CD4-positive, alpha-beta T cell (primary cell): ENCODE results near the gene PTPRD. TPM values are rescaled to one million over a fixed set of nuclear protein-coding genes. Genes with fewer than 3 reads are reported as not detected.

Experiments used
- ATAC-seq: fragments of 200-7000 bp; cut with Tn5 transposase; one replicate; pipeline ENCODE4 v1.10.0; 2022; ENCODE audit warnings: mild to moderate bottlenecking; ENCODE audit not compliant: poor library complexity
- CTCF ChIA-PET: fragments of 350-600 bp; sonication (Branson Sonifier 250); formaldehyde crosslinking; loops from one replicate; lab custom pipeline; 2021; ENCODE audit warnings: antibody characterized with exemption, inconsistent platforms; lab: Charles Lee
- POLR2A ChIA-PET: fragments of 350-600 bp; sonication (Branson Sonifier 250); formaldehyde crosslinking; loops from one replicate; lab custom pipeline; 2021; ENCODE audit warnings: antibody characterized with exemption, inconsistent platforms; lab: Charles Lee
- DNase-seq, 14 experiments: peaks; one replicate each; pipeline ENCODE4 v3.0.0-alpha.2; 2013 to 2020; ENCODE audit warnings: mixed read lengths in 2 of 14
- H3K27ac ChIP-seq, 2 donors: one replicate each; pipeline versions ENCODE4 v1.5.1 to v1.7.0; 2013; ENCODE audit warnings: low read length in 2 of 2, low read depth in 1 of 2, mild to moderate bottlenecking in 1 of 2
- H3K27me3 ChIP-seq, 2 experiments: 1 replicate in 1 of 2; 2 replicates in 1 of 2; pipeline versions ENCODE4 v1.6.1 to v1.7.0; 2013; ENCODE audit warnings: low read length in 2 of 2, control low read depth in 1 of 2, mild to moderate bottlenecking in 1 of 2, moderate library complexity in 1 of 2; ENCODE audit not compliant: insufficient read depth in 2 of 2, control insufficient read depth in 1 of 2
- H3K36me3 ChIP-seq: one replicate; pipeline ENCODE4 v1.6.1; 2013; ENCODE audit warnings: low read length, control low read depth; ENCODE audit not compliant: insufficient read depth
- H3K4me1 ChIP-seq: one replicate; pipeline ENCODE4 v1.6.1; 2013; ENCODE audit warnings: low read length, control low read depth; ENCODE audit not compliant: insufficient read depth
- H3K4me3 ChIP-seq: one replicate; pipeline ENCODE4 v1.5.1; 2013; ENCODE audit warnings: mild to moderate bottlenecking, low read length, moderate library complexity
- H3K9me3 ChIP-seq, 2 experiments: 1 replicate in 1 of 2; 2 replicates in 1 of 2; pipeline versions ENCODE4 v1.6.1 to v1.7.0; 2013; ENCODE audit warnings: low read length in 2 of 2, mild to moderate bottlenecking in 2 of 2, control low read depth in 1 of 2, moderate library complexity in 1 of 2; ENCODE audit not compliant: control insufficient read depth in 1 of 2, insufficient read depth in 1 of 2
- H3K27ac Mint-ChIP-seq: one replicate; pipeline ENCODE4 v1.8.0; 2020; ENCODE audit warnings: mixed read lengths
- H3K27me3 Mint-ChIP-seq: one replicate; pipeline ENCODE4 v1.8.0; 2021; ENCODE audit warnings: mixed read lengths
- H3K36me3 Mint-ChIP-seq: one replicate; pipeline ENCODE4 v1.8.0; 2021; ENCODE audit warnings: low read depth, mixed read lengths
- H3K4me1 Mint-ChIP-seq: one replicate; pipeline ENCODE4 v1.8.0; 2021; ENCODE audit warnings: low read depth, mixed read lengths
- H3K4me3 Mint-ChIP-seq: one replicate; pipeline ENCODE4 v1.8.0; 2020; ENCODE audit warnings: mild to moderate bottlenecking, mixed read lengths
- H3K9me3 Mint-ChIP-seq: one replicate; pipeline ENCODE4 v1.8.0; 2020; ENCODE audit warnings: mixed read lengths
- CTCF ChIP-seq: fragments of 200-600 bp; IDR thresholded peaks from one replicate; pipeline ENCODE4 v1.8.0; 2022; ENCODE audit warnings: antibody characterized with exemption, mild to moderate bottlenecking
- intact Hi-C, 2 experiments: fragments of 100-400 bp; cut with DNase I in 1 of 2; cut with micrococcal nuclease in 1 of 2; formaldehyde crosslinking; loops; one replicate each; pipeline versions ENCODE4 v1.15.1 to v1.9.0; 2023 to 2025; cut with DNase I, micrococcal nuclease
- total RNA-seq, 174 experiments: library from RNA in 2 of 174; stranded (reverse) in 2 of 174; gene quantifications; one replicate each; pipeline ENCODE4 v1.2.3 and lab custom pipeline; 2021 to 2026

The PTPRD gene
- total RNA-seq, 2 experiments from 2014 or later, result not detected

DNA sequence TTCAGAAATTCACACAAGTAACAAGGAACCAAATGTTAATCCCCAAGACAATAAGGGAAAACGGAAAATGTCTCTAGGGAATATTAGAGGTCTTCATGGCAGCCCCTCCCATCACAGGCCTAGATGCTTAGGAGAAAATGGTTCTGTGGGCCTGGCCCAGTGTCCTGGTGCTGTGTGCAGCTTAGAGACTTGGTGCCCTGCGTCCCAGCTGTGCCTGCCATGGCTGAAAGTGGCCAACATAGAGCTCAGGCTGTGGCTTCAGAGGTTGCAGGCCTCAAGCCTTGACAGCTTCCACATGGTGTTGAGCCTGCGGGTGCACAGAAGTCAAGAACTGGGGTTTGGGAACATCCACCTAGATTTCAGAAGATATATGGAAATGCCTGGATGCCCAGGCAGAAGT, 942.3 kb downstream of the PTPRD start:
- Mint-ChIP-seq H3K27me3 (no peaks in the 10 kb centered on the region), H3K4me3 (no peak overlapping the region), H3K9me3 (peaks cover 2% of the 10 kb centered on the region), H3K4me1 (no peaks in the 10 kb centered on the region), H3K27ac (no peak overlapping the region), H3K36me3 (no peaks in the 10 kb centered on the region)
- Histone ChIP-seq H3K4me3 (no peak overlapping the region), H3K27ac (no peak overlapping the region), H3K36me3 (no peaks in the 10 kb centered on the region), H3K9me3 (no peaks in the 10 kb centered on the region), H3K27me3 (no peaks in the 10 kb centered on the region), H3K4me1 (no peaks in the 10 kb centered on the region)
- ChIA-PET CTCF (no interaction called here), POLR2A (no interaction called here)
- TF ChIP-seq CTCF, result no peak
- DNase-seq, result no peak
- intact Hi-C loops, result no loop called here
- ATAC-seq, result no peak

- ChIA-PET POLR2A (no interaction called here), CTCF (no interaction called here)
- intact Hi-C loops, result no loop called here
- H3K4me1 ChIP-seq, result no peaks in the 10 kb centered on the region
- H3K4me1 Mint-ChIP-seq, result peaks cover 6% of the 10 kb centered on the region
- no peaks in the 10 kb centered on the region for H3K27me3 Mint-ChIP-seq
- H3K36me3 Mint-ChIP-seq, result no peaks in the 10 kb centered on the region
- TF ChIP-seq CTCF, result no peak
- H3K27ac Mint-ChIP-seq, result no peak overlapping the region
- DNase-seq, result no peak
- H3K27ac ChIP-seq, result no peak overlapping the region
- no peaks in the 10 kb centered on the region for H3K9me3 ChIP-seq
- H3K27me3 ChIP-seq, result no peaks in the 10 kb centered on the region
- no peaks in the 10 kb centered on the region for H3K9me3 Mint-ChIP-seq
- no peak overlapping the region for H3K4me3 Mint-ChIP-seq
- no peak for ATAC-seq
- no peaks in the 10 kb centered on the region for H3K36me3 ChIP-seq
- no peak overlapping the region for H3K4me3 ChIP-seq
Measured at GRCh38 chr9:9645006-9645405, 967.8 kb downstream of the PTPRD start.

- Histone ChIP-seq H3K27me3 (no peaks in the 10 kb centered on the region), H3K27ac (no peak overlapping the region), H3K36me3 (no peaks in the 10 kb centered on the region), H3K9me3 (no peaks in the 10 kb centered on the region), H3K4me1 (no peaks in the 10 kb centered on the region), H3K4me3 (no peak overlapping the region)
- intact Hi-C loops, result no loop called here
- no peaks in the 10 kb centered on the region for H3K36me3 Mint-ChIP-seq
- H3K27ac Mint-ChIP-seq, result no peak overlapping the region
- ChIA-PET POLR2A (no interaction called here), CTCF (no interaction called here)
- TF ChIP-seq CTCF, result no peak
- no peak overlapping the region for H3K4me3 Mint-ChIP-seq
- no peaks in the 10 kb centered on the region for H3K27me3 Mint-ChIP-seq
- no peaks in the 10 kb centered on the region for H3K4me1 Mint-ChIP-seq
- DNase-seq (no peak), ATAC-seq (no peak)
- H3K9me3 Mint-ChIP-seq, result peaks cover 5% of the 10 kb centered on the region
Measured at GRCh38 chr9:9631284-9631683, 981.5 kb downstream of the PTPRD start.
